HEK293 (cell line): ENCODE results near the gene PROSER3.

Experiments
- CTCF ChIA-PET: fragments of 350-600 bp; formaldehyde crosslinking; extraction: SDS; loops from one replicate; lab custom pipeline; 2021; ENCODE audit warnings: antibody characterized with exemption; lab: Yijun Ruan, JAX
- POLR2A ChIA-PET: fragments of 300-600 bp; formaldehyde crosslinking; extraction: SDS; loops from one replicate; lab custom pipeline; 2020; ENCODE audit warnings: antibody characterized with exemption, inconsistent platforms; lab: Yijun Ruan, JAX
- H3K27ac ChIP-seq: fragments of 200-500 bp; sonication (Bioruptor generic); 2 replicates; pipeline ENCODE4 v1.5.1; 2014; ENCODE audit warnings: low read depth, low read length, control low read depth, inconsistent platforms; ENCODE audit errors: extremely low read depth
- H3K36me3 ChIP-seq, 2 experiments: fragments of 200-500 bp in 1 of 2; sonication (Bioruptor generic) in 1 of 2; 1 replicate in 1 of 2; 2 replicates in 1 of 2; pipeline ENCODE4 v1.5.1; 2014 to 2017; ENCODE audit warnings: inconsistent platforms in 2 of 2, low read length in 2 of 2; ENCODE audit not compliant: control insufficient read depth in 2 of 2, insufficient read depth in 1 of 2
- H3K4me1 ChIP-seq: fragments of 200-500 bp; sonication (Bioruptor generic); 2 replicates; pipeline ENCODE4 v1.5.1; 2014; ENCODE audit warnings: mild to moderate bottlenecking, low read length, inconsistent platforms; ENCODE audit not compliant: control insufficient read depth, insufficient read depth
- H3K4me3 ChIP-seq: 2 replicates; pipeline ENCODE4 v1.5.1; 2011; ENCODE audit warnings: low read depth, mild to moderate bottlenecking, control low read depth, low read length, moderate library complexity
- H3K9me3 ChIP-seq: fragments of 200-500 bp; sonication (Bioruptor generic); 2 replicates; pipeline ENCODE4 v1.5.1; 2014; ENCODE audit warnings: low read depth, low read length, inconsistent platforms; ENCODE audit not compliant: control insufficient read depth, insufficient read depth
- ELK4 ChIP-seq: IDR thresholded peaks from 2 replicates; pipeline ENCODE4 v1.6.1; 2011; ENCODE audit warnings: mild to moderate bottlenecking, low read depth, low read length, borderline replicate concordance
- GLIS1 ChIP-seq: fragments of 450-650 bp; formaldehyde crosslinking; IDR thresholded peaks from 2 replicates; pipeline ENCODE4 v1.5.1; 2016; ENCODE audit warnings: missing biosample characterization, missing genetic modification characterization
- GLIS2 ChIP-seq: fragments of 450-650 bp; formaldehyde crosslinking; IDR thresholded peaks from 2 replicates; pipeline ENCODE4 v1.5.1; 2016; ENCODE audit warnings: missing biosample characterization, missing genetic modification characterization
- HIC1 ChIP-seq: fragments of 450-650 bp; formaldehyde crosslinking; IDR thresholded peaks from 2 replicates; pipeline ENCODE4 v1.5.1; 2016; ENCODE audit warnings: missing biosample characterization, missing genetic modification characterization
- PRDM10 ChIP-seq: fragments of 450-650 bp; formaldehyde crosslinking; IDR thresholded peaks from 2 replicates; pipeline ENCODE4 v1.5.1; 2016; ENCODE audit warnings: missing biosample characterization, missing genetic modification characterization
- PRDM2 ChIP-seq: fragments of 450-650 bp; formaldehyde crosslinking; IDR thresholded peaks from 2 replicates; pipeline ENCODE4 v1.5.1; 2016; ENCODE audit warnings: missing biosample characterization, missing genetic modification characterization, borderline replicate concordance
- SCRT2 ChIP-seq: fragments of 450-650 bp; formaldehyde crosslinking; IDR thresholded peaks from 2 replicates; pipeline ENCODE4 v1.5.1; 2016; ENCODE audit warnings: missing biosample characterization, missing genetic modification characterization
- SP3 ChIP-seq: fragments of 450-650 bp; formaldehyde crosslinking; IDR thresholded peaks from 2 replicates; pipeline ENCODE4 v1.5.1; 2016; ENCODE audit warnings: missing biosample characterization, missing genetic modification characterization
- ZBTB17 ChIP-seq: fragments of 450-650 bp; formaldehyde crosslinking; IDR thresholded peaks from 2 replicates; pipeline ENCODE4 v1.5.1; 2016; ENCODE audit warnings: missing biosample characterization, missing genetic modification characterization
- ZBTB21 ChIP-seq: fragments of 450-650 bp; formaldehyde crosslinking; IDR thresholded peaks from 2 replicates; pipeline ENCODE4 v1.5.1; 2017; ENCODE audit warnings: missing biosample characterization, missing genetic modification characterization
- ZFP69B ChIP-seq: fragments of 450-650 bp; formaldehyde crosslinking; IDR thresholded peaks from 2 replicates; pipeline ENCODE4 v1.5.1; 2016; ENCODE audit warnings: missing biosample characterization, missing genetic modification characterization
- ZIC2 ChIP-seq: fragments of 450-650 bp; formaldehyde crosslinking; IDR thresholded peaks from 2 replicates; pipeline ENCODE4 v1.5.1; 2016; ENCODE audit warnings: missing biosample characterization, missing genetic modification characterization
- ZNF175 ChIP-seq: fragments of 450-650 bp; formaldehyde crosslinking; IDR thresholded peaks from 2 replicates; pipeline ENCODE4 v1.5.1; 2016; ENCODE audit warnings: missing biosample characterization, missing genetic modification characterization
- ZNF19 ChIP-seq: fragments of 450-650 bp; formaldehyde crosslinking; IDR thresholded peaks from 2 replicates; pipeline ENCODE4; 2016; ENCODE audit warnings: missing biosample characterization, missing genetic modification characterization, low read depth
- ZNF211 ChIP-seq: fragments of 450-650 bp; formaldehyde crosslinking; IDR thresholded peaks from 2 replicates; pipeline ENCODE4 v1.5.1; 2016; ENCODE audit warnings: low read depth, missing biosample characterization, missing genetic modification characterization
- ZNF341 ChIP-seq: fragments of 450-650 bp; formaldehyde crosslinking; IDR thresholded peaks from 2 replicates; pipeline ENCODE4; 2016; ENCODE audit warnings: low read depth, missing biosample characterization, missing genetic modification characterization
- ZNF707 ChIP-seq: fragments of 450-650 bp; formaldehyde crosslinking; IDR thresholded peaks from 2 replicates; pipeline ENCODE4 v1.5.1; 2016; ENCODE audit warnings: missing biosample characterization, missing genetic modification characterization

PROSER3 gene

GRCh38 chr19:35781650-35782049 is 23.7 kb downstream of the PROSER3 start:
- Histone ChIP-seq H3K4me1 (no peaks in the 10 kb centered on the region; the same call in 1 of the 2 replicates), H3K36me3 (peaks cover 43 to 48% of the 10 kb centered on the region in 2 experiments), H3K9me3 (no peaks in the 10 kb centered on the region), H3K27ac (no peak overlapping the region), H3K4me3 (no peak overlapping the region)
- CTCF ChIA-PET: interaction anchor here (0.6 kb wide), 1 partner anchor 33 kb away, joined by 3 read pairs; the partner anchor contains the start of gene LIN37
- POLR2A ChIA-PET: interaction anchor here (0.9 to 1.1 kb wide), 2 partner anchors 8 to 20 kb away, joined by 3 to 8 read pairs; no protein-coding TSS in a partner anchor
- TF ChIP-seq ZBTB17 (tag by site-specific recombination) (peak; percentile 52; the same call in 1 of the 2 replicates), ZFP69B (tag by site-specific recombination) (no peak), ZIC2 (peak; percentile 82), SP3 (tag by site-specific recombination) (0 out of 2 replicates have a peak, but pooled peaks have one; percentile 15), GLIS2 (tag by site-specific recombination) (peak; percentile 70), ZNF175 (tag by site-specific recombination) (no peak), SCRT2 (tag by site-specific recombination) (0 out of 2 replicates have a peak, but pooled peaks have one; percentile 8), PRDM10 (tag by site-specific recombination) (peak; percentile 13; the same call in 1 of the 2 replicates), GLIS1 (tag by site-specific recombination) (peak; percentile 89), ZNF341 (tag by site-specific recombination) (peak; percentile 54), ZNF211 (tag by site-specific recombination) (no peak)

GRCh38 chr19:35782589-35782988 is 24.6 kb downstream of the PROSER3 start:
- Histone ChIP-seq H3K27ac (no peak overlapping the region), H3K4me3 (no peak overlapping the region), H3K9me3 (no peaks in the 10 kb centered on the region), H3K4me1 (no peaks in the 10 kb centered on the region), H3K36me3 (peaks cover 43 to 47% of the 10 kb centered on the region in 2 experiments)
- TF ChIP-seq ELK4: no peak
- no peak for TF ChIP-seq ZBTB21 (tag by site-specific recombination)
- peak; percentile 43; the same call in 1 of the 2 replicates for TF ChIP-seq HIC1 (tag by site-specific recombination)
- no peak for TF ChIP-seq ZNF19 (tag by site-specific recombination)
- TF ChIP-seq PRDM2 (tag by site-specific recombination): no peak
- TF ChIP-seq ZNF707: no peak
- POLR2A ChIA-PET: interaction anchor here (1.1 kb wide), 1 partner anchor 21 kb away, joined by 3 read pairs; no protein-coding TSS in a partner anchor
- CTCF ChIA-PET: no interaction called here
